ENCODE results near the gene HID1.

Gene HID1

GRCh38 chr17:74961657-74962350 is 10.8 kb downstream of the HID1 start (continued):
- TF ChIP-seq CREB5 (CRISPR knock-in tag; IDR thresholded peaks at IDR 0.05; ENCODE audit: low read depth): no peak
- no peak for TF ChIP-seq PPARA (CRISPR knock-in tag; IDR thresholded peaks at IDR 0.05; ENCODE audit: borderline replicate concordance)
- TF ChIP-seq OSR1 (CRISPR knock-in tag; IDR thresholded peaks at IDR 0.05): no peak
- no peak for TF ChIP-seq RARB (CRISPR knock-in tag; IDR thresholded peaks at IDR 0.05)
- TF ChIP-seq ZFP30 (CRISPR knock-in tag; IDR thresholded peaks at IDR 0.05): no peak
- no peak for TF ChIP-seq ZNF70 (CRISPR knock-in tag; IDR thresholded peaks at IDR 0.05)
- no peak for TF ChIP-seq ZNF8 (CRISPR knock-in tag; IDR thresholded peaks at IDR 0.05)

- TF ChIP-seq OSR1 (CRISPR knock-in tag; IDR thresholded peaks at IDR 0.05): no peak
- TF ChIP-seq TSHZ2 (CRISPR knock-in tag; IDR thresholded peaks at IDR 0.05): no peak
- TF ChIP-seq ZFP3 (CRISPR knock-in tag; IDR thresholded peaks at IDR 0.05): no peak
- no peak for TF ChIP-seq CSRNP3 (CRISPR knock-in tag; IDR thresholded peaks at IDR 0.05)
- no peak for TF ChIP-seq TOX (CRISPR knock-in tag; IDR thresholded peaks at IDR 0.05; ENCODE audit: borderline replicate concordance)
- no peak for TF ChIP-seq PPARA (CRISPR knock-in tag; IDR thresholded peaks at IDR 0.05; ENCODE audit: borderline replicate concordance)
- TF ChIP-seq ZNF8 (CRISPR knock-in tag; IDR thresholded peaks at IDR 0.05): no peak
- TF ChIP-seq GLIS3 (CRISPR knock-in tag; IDR thresholded peaks at IDR 0.05): no peak
- no peak for TF ChIP-seq ZNF565 (CRISPR knock-in tag; conservative IDR thresholded peaks at IDR 0.05; ENCODE audit: low read depth)
- no peak for ATAC-seq
Observed at GRCh38 chr17:74960570-74961342, 11.8 kb downstream of the HID1 start.

GRCh38 chr17:74959826-74960515 is 12.6 kb downstream of the HID1 start:
- ATAC-seq: peak; percentile 2; the same call in 1 of the 3 replicates
- TF ChIP-seq ZNF565 (CRISPR knock-in tag; conservative IDR thresholded peaks at IDR 0.05; ENCODE audit: low read depth): no peak
- no peak for TF ChIP-seq PATZ1 (CRISPR knock-in tag; IDR thresholded peaks at IDR 0.05; ENCODE audit: borderline replicate concordance)
- TF ChIP-seq CREB5 (CRISPR knock-in tag; IDR thresholded peaks at IDR 0.05; ENCODE audit: low read depth): no peak

Measured in SK-N-SH treated with all-trans-retinoic acid at 6 μM for 48 hours (cell line).